Nephron (organoid): ENCODE results near the gene CPNE2.

Experiments
- H3K27ac Mint-ChIP-seq, 3 experiments: 2 replicates each; pipeline ENCODE4 v1.8.0; 2020; ENCODE audit warnings: mixed read lengths in 3 of 3, mild to moderate bottlenecking in 2 of 3, moderate library complexity in 1 of 3
- H3K27me3 Mint-ChIP-seq: 2 replicates; pipeline ENCODE4 v1.8.0; 2021; ENCODE audit warnings: low read depth, mild to moderate bottlenecking, moderate library complexity, mixed read lengths
- H3K36me3 Mint-ChIP-seq: 2 replicates; pipeline ENCODE4 v1.8.0; 2020; ENCODE audit warnings: low read depth, mixed read lengths
- H3K4me1 Mint-ChIP-seq: 2 replicates; pipeline ENCODE4 v1.8.0; 2020; ENCODE audit warnings: mixed read lengths
- H3K4me3 Mint-ChIP-seq, 3 experiments: 2 replicates each; pipeline ENCODE4 v1.8.0; 2020; ENCODE audit warnings: mild to moderate bottlenecking in 3 of 3, mixed read lengths in 3 of 3, moderate library complexity in 2 of 3
- H3K9me3 Mint-ChIP-seq: 2 replicates; pipeline ENCODE4 v1.8.0; 2020; ENCODE audit warnings: mixed read lengths
- TF ChIP-seq, protein P1 (sequence below), 3 experiments: fragments of 200-600 bp; sonication (generic); IDR thresholded peaks; one replicate each; pipeline ENCODE4 v1.5.0; 2021; ENCODE audit warnings: antibody characterized with exemption in 3 of 3; ENCODE audit not compliant: unreplicated experiment in 3 of 3

The CPNE2 gene

DNA sequence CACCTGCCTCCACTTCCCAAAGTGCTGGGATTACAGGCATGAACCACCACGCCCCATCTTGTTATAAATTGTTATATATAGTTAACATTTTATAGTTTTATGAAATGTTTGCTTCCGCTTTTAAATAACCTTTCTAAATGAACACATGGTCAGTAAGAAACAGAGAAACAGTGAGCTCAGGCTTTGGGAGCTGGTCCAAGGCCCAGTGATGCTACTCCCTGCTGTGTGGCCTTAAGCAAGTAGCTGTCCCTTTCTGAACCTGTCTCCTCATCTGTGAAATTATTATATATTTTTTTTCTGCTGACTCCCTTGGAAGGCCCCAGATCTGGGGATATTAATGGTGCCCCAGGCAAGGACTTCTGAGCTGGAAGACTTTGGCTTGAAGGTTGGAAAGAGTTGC lies 19.0 kb downstream of the CPNE2 start:
- Mint-ChIP-seq H3K36me3 (no peaks in the 10 kb centered on the region), H3K9me3 (no peaks in the 10 kb centered on the region), H3K4me1 (peaks cover 17% of the 10 kb centered on the region), H3K27me3 (peaks cover 12% of the 10 kb centered on the region), H3K4me3 (no peak overlapping the region), H3K27ac (no peak overlapping the region)
- TF ChIP-seq, protein P1, sequence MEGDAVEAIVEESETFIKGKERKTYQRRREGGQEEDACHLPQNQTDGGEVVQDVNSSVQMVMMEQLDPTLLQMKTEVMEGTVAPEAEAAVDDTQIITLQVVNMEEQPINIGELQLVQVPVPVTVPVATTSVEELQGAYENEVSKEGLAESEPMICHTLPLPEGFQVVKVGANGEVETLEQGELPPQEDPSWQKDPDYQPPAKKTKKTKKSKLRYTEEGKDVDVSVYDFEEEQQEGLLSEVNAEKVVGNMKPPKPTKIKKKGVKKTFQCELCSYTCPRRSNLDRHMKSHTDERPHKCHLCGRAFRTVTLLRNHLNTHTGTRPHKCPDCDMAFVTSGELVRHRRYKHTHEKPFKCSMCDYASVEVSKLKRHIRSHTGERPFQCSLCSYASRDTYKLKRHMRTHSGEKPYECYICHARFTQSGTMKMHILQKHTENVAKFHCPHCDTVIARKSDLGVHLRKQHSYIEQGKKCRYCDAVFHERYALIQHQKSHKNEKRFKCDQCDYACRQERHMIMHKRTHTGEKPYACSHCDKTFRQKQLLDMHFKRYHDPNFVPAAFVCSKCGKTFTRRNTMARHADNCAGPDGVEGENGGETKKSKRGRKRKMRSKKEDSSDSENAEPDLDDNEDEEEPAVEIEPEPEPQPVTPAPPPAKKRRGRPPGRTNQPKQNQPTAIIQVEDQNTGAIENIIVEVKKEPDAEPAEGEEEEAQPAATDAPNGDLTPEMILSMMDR (IDR thresholded peaks at IDR 0.05; ENCODE audit: unreplicated experiment in 3 of 3): no peak

DNA sequence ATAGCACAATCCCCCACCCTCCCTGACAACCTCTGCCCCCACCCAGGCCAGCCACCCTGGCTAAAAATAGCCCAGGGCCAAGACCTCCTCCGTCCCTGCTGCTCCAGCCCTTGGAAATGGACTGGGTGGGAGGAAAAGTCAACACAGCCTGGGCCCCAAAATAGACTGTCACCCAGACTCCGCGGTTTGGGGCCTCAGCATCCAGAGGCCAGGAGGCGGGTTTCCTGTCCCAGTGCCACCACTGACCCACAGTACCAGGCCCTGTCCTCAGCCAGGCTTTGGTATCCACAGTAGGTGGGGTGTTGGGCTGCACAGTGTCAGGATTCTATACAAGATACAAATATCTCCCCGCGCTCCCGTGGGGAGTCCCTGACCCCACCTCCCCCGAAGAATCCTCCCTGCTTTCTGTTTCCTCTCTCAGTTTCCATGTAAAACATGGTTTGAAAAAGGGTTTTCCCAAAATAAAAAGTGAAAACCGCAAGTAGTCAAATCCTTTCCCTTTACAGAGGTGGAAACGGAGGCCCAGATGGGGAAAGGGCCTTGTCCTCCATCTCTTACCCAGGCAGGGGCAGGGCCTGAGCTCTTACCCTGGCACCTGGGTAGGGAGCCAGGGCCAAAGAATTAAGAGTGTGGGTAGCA lies 20.1 kb downstream of the CPNE2 start:
- Mint-ChIP-seq H3K9me3 (no peaks in the 10 kb centered on the region), H3K27ac (peak overlapping the region in 2 of 3 experiments; percentile 39 to 58), H3K4me3 (no peak overlapping the region), H3K4me1 (peaks cover 15% of the 10 kb centered on the region), H3K36me3 (no peaks in the 10 kb centered on the region), H3K27me3 (peaks cover 10% of the 10 kb centered on the region)
- TF ChIP-seq, protein P1 (IDR thresholded peaks at IDR 0.05; ENCODE audit: unreplicated experiment in 3 of 3): no peak

GRCh38 chr16:57113042-57113453 lies 20.7 kb downstream of the CPNE2 start:
- Mint-ChIP-seq H3K4me1 (peaks cover 12% of the 10 kb centered on the region), H3K27me3 (peaks cover 12% of the 10 kb centered on the region), H3K4me3 (no peak overlapping the region), H3K36me3 (peaks cover 4% of the 10 kb centered on the region), H3K9me3 (no peaks in the 10 kb centered on the region), H3K27ac (peak overlapping the region in 2 of 3 experiments; percentile 39 to 58)
- TF ChIP-seq, protein P1 (IDR thresholded peaks at IDR 0.05; ENCODE audit: unreplicated experiment in 3 of 3): no peak

- H3K27me3 Mint-ChIP-seq: peaks cover 12% of the 10 kb centered on the region
- no peak overlapping the region for H3K4me3 Mint-ChIP-seq
- TF ChIP-seq, protein P1 (IDR thresholded peaks at IDR 0.05; ENCODE audit: unreplicated experiment in 3 of 3): no peak
- H3K9me3 Mint-ChIP-seq: no peaks in the 10 kb centered on the region
- H3K27ac Mint-ChIP-seq: no peak overlapping the region
- peaks cover 12% of the 10 kb centered on the region for H3K4me1 Mint-ChIP-seq
- peaks cover 4% of the 10 kb centered on the region for H3K36me3 Mint-ChIP-seq
These were observed 21.3 kb downstream of the CPNE2 start for GRCh38 chr16:57113664-57114063.

DNA sequence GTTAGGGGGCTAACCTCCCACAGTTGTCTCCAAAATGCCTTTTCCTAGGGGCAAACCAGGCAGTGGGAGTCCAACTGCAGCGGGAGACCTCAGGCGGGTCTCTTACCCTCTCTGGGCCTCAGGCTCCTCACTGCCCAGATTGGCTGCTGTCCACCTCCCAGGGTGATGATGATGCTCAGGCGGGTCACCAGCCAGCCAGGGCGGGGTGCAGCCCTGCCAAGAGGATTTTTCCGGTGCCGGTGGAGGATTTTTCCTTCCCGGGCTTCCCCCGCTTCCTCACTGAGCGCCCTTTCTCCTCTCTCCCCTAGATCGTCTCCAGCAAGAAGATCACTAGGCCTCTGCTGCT lies 22.8 kb downstream of the CPNE2 start:
- Mint-ChIP-seq H3K4me3 (peak overlapping the region in 1 of 3 experiments; percentile 16), H3K9me3 (no peaks in the 10 kb centered on the region), H3K27me3 (peaks cover 12% of the 10 kb centered on the region), H3K36me3 (peaks cover 4% of the 10 kb centered on the region), H3K27ac (peak overlapping the region; percentile 90 to 94 (median 90)), H3K4me1 (peaks cover 12% of the 10 kb centered on the region)
- TF ChIP-seq, protein P1 (IDR thresholded peaks at IDR 0.05; ENCODE audit: unreplicated experiment in 3 of 3): no peak
